COLO829 (cell line): Measurements from ENCODE around the gene SPRR2G.
"Not testable (repeated sequence)": the region's sequence is repeated elsewhere in the genome, so short reads cannot be mapped to it uniquely, and the experiment has no call there.

Experiments
- DNase-seq: peaks from one replicate; pipeline ENCODE4 v3.0.0; 2012; ENCODE audit warnings: low spot score

Gene SPRR2G

DNA sequence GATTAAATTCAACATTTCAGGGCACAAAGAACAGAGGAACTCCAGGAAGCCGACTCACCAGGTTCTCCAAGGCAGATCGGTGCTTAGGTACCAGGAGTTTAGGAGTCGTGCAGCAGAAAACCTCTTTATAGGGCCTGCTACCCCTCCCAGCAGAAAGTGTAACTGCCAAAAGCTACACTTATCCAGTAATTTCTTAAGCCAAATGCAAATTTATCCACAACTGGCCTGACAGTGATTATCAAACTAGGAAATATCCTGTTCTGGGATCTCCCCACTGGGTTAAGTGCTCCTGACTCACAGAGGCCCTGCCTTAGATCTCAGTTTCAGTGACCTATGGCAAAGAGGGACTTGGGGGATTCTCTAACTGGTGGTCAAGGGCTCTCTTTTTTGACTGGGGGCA lies 37.3 kb downstream of the SPRR2G start, which contains the start of gene SPRR2F:
Gene SPRR2F (minus strand): TSS at position 101 of the 400 bp plus-strand sequence. CDS start 783 bp downstream, outside the sequence.
- DNase-seq = no peak

DNA sequence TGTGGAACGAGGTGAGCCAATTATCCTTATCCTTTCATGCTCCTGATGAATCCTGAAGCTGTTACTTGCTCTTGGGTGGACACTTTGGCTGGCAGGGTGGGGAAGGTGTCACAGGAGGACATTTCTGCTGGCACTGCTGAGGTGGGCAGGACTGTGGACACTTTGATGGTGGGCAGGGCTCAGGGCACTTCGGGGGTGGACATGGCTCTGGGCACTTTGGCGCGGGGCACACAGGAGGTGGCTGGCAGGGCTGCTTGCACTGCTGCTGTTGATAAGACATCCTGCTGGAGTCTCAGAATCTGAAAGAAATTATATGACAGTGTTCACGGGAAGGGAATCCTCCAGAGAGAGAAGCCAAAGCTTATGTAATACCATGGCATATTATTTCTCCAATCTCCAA lies 38.2 kb downstream of the SPRR2G start:
- DNase-seq = not testable (repeated sequence)

GRCh38 chr1:153100245-153100644 lies 50.4 kb downstream of the SPRR2G start:
- no peak for DNase-seq
